Measurements from ENCODE around the gene SUPT3H. TPM values are rescaled to one million over a fixed set of nuclear protein-coding genes. Genes with fewer than 3 reads are reported as not detected.

SUPT3H gene
- total and polyA plus RNA-seq, 2 of the 8 experiments (the other 6 are each of a cell fraction or from before 2014, with no cell fraction given) = 18.8 to 23.0 TPM

- Histone ChIP-seq H4K91ac (replicated peaks; ENCODE audit: insufficient read length, low read length) (no peak overlapping the region), H4K5ac (ENCODE audit: insufficient read length, low read depth, low read length) (no peak overlapping the region), H3K23me2 (ENCODE audit: low read depth, low read length) (no peaks in the 10 kb centered on the region), H3K79me2 (ENCODE audit: control insufficient read depth in 1 of 2, insufficient read depth in 2 of 2, low read length in 2 of 2) (no peaks in the 10 kb centered on the region), H3K4me2 (ENCODE audit: insufficient read depth in 1 of 2, low read depth in 2 of 2, low read length in 2 of 2) (no peak overlapping the region), H3K79me1 (ENCODE audit: low read depth, low read length) (no peaks in the 10 kb centered on the region), H4K8ac (ENCODE audit: extremely low read depth, insufficient read depth, low read length) (no peak overlapping the region), H2AK5ac (ENCODE audit: low read depth, low read length) (no peak overlapping the region), H3K4ac (replicated peaks; ENCODE audit: insufficient read length, low read depth, low read length) (no peak overlapping the region), H3K27me3 (replicated peaks in 1 of 4; ENCODE audit: control insufficient read depth in 3 of 4, extremely low read depth in 1 of 4, insufficient read depth in 3 of 4, low read length in 3 of 4) (no peaks in the 10 kb centered on the region), H4K20me1 (replicated peaks in 1 of 2; ENCODE audit: control insufficient read depth in 1 of 2, insufficient read depth in 2 of 2, low read length in 2 of 2) (no peaks in the 10 kb centered on the region), H3K9me3 (ENCODE audit: insufficient read depth in 2 of 2, low read depth in 1 of 2, low read length in 1 of 2) (no peaks in the 10 kb centered on the region), H3K36me3 (ENCODE audit: control insufficient read depth in 2 of 4, insufficient read depth in 4 of 4, low read length in 3 of 4) (no peaks in the 10 kb centered on the region), H2BK20ac (ENCODE audit: low read length) (no peak overlapping the region), H2BK15ac (ENCODE audit: low read length) (no peak overlapping the region), H2BK120ac (replicated peaks; ENCODE audit: low read depth, low read length) (no peak overlapping the region), H3K4me1 (replicated peaks in 1 of 4; ENCODE audit: control insufficient read depth in 3 of 4, insufficient read depth in 4 of 4, low read length in 3 of 4) (no peaks in the 10 kb centered on the region), H3K9ac (replicated peaks in 1 of 4; ENCODE audit: extremely low read depth in 1 of 4, low read depth in 3 of 4, low read length in 3 of 4) (no peak overlapping the region), H3K18ac (ENCODE audit: extremely low read depth, low read length) (no peak overlapping the region), H2BK12ac (ENCODE audit: low read depth, low read length) (no peak overlapping the region), H3K4me3 (ENCODE audit: extremely low read depth in 1 of 4, insufficient read depth in 2 of 4, low read depth in 3 of 4, low read length in 4 of 4) (no peak overlapping the region), H2AFZ (ENCODE audit: low read length) (no peak overlapping the region), H3K27ac (ENCODE audit: low read depth, low read length) (no peak overlapping the region), H3K14ac (ENCODE audit: insufficient read length) (no peak overlapping the region), H2BK5ac (ENCODE audit: low read depth, low read length) (no peak overlapping the region), H3K56ac (replicated peaks; ENCODE audit: insufficient read length, low read depth, low read length) (no peak overlapping the region), H3K23ac (ENCODE audit: insufficient read length) (no peak overlapping the region)
- TF ChIP-seq RXRA (IDR thresholded peaks at IDR 0.05; ENCODE audit: insufficient read depth, low read depth, low read length) (no peak), CHD1 (IDR thresholded peaks at IDR 0.05; ENCODE audit: low read depth, low read length) (no peak), JUN (IDR thresholded peaks at IDR 0.05; ENCODE audit: low read depth, low read length) (no peak), CHD2 (IDR thresholded peaks at IDR 0.05; ENCODE audit: low read length) (no peak), SP1 (IDR thresholded peaks at IDR 0.05; ENCODE audit: low read depth, low read length) (no peak), CBX5 (IDR thresholded peaks at IDR 0.05; ENCODE audit: low read depth, low read length) (no peak), POU5F1 (IDR thresholded peaks at IDR 0.05; ENCODE audit: low read depth, low read length) (no peak), CEBPB (IDR thresholded peaks at IDR 0.05; ENCODE audit: low read depth, low read length) (no peak)
- TF ChIP-seq, protein P1, sequence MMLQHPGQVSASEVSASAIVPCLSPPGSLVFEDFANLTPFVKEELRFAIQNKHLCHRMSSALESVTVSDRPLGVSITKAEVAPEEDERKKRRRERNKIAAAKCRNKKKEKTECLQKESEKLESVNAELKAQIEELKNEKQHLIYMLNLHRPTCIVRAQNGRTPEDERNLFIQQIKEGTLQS (IDR thresholded peaks at IDR 0.05; ENCODE audit: insufficient read depth, low read depth, low read length) = no peak
- FAIRE-seq = no peak
- no peak for DNase-seq (ENCODE audit: low read depth in 1 of 2, low spot score in 2 of 2)
- POLR2A ChIA-PET (ENCODE audit: partially characterized antibody) = no interaction called here
- CTCF ChIA-PET (ENCODE audit: partially characterized antibody) = no interaction called here
- 88% methylated on average over 3 of the region's 3 CpGs; no CpG with 5 or more reads in 1 of the 2 experiments for WGBS, 2 experiments (ENCODE audit: extremely low coverage in 1 of 2, insufficient coverage in 1 of 2, insufficient read length in 1 of 2, insufficient replicate concordance in 2 of 2, low coverage in 1 of 2, low lambda C conversion rate in 2 of 2, missing lambda C conversion rate in 1 of 2)
These were observed 181.6 kb downstream of the SUPT3H start for GRCh38 chr6:45196121-45196520.
